ENCODE results near the gene RABGAP1L. TPM values are rescaled to one million over a fixed set of nuclear protein-coding genes. Genes with fewer than 3 reads are reported as not detected.

The RABGAP1L gene
- total RNA-seq, 4 donors from 2014 or later, result 38.8 to 54.7 (median 50.5) TPM

GRCh38 chr1:174659823-174660222 is 500.5 kb downstream of the RABGAP1L start:
- TF ChIP-seq POLR2A (IDR thresholded peaks at IDR 0.05), result no peak
- TF ChIP-seq, protein P1, sequence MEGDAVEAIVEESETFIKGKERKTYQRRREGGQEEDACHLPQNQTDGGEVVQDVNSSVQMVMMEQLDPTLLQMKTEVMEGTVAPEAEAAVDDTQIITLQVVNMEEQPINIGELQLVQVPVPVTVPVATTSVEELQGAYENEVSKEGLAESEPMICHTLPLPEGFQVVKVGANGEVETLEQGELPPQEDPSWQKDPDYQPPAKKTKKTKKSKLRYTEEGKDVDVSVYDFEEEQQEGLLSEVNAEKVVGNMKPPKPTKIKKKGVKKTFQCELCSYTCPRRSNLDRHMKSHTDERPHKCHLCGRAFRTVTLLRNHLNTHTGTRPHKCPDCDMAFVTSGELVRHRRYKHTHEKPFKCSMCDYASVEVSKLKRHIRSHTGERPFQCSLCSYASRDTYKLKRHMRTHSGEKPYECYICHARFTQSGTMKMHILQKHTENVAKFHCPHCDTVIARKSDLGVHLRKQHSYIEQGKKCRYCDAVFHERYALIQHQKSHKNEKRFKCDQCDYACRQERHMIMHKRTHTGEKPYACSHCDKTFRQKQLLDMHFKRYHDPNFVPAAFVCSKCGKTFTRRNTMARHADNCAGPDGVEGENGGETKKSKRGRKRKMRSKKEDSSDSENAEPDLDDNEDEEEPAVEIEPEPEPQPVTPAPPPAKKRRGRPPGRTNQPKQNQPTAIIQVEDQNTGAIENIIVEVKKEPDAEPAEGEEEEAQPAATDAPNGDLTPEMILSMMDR (IDR thresholded peaks at IDR 0.05), result no peak
- WGBS, 2 donors, result 71 to 77% methylated on average over 3 of the region's 3 CpGs
- DNase-seq (ENCODE audit: low spot score in 2 of 2), result no peak
- intact Hi-C loops (cut with DNase I; ENCODE audit: low total_unique reads), result no loop called here
- H3K4me3 ChIP-seq (ENCODE audit: low read depth, poor library complexity, severe bottlenecking), result no peak overlapping the region

- H3K4me3 ChIP-seq (ENCODE audit: low read depth, poor library complexity, severe bottlenecking), result no peak overlapping the region
- TF ChIP-seq POLR2A (IDR thresholded peaks at IDR 0.05), result no peak
- TF ChIP-seq, protein P1 (IDR thresholded peaks at IDR 0.05), result no peak
- intact Hi-C loops (cut with DNase I; ENCODE audit: low total_unique reads), result no loop called here
- 84 to 100% methylated on average over 1 of the region's 1 CpG for WGBS, 2 donors
- no peak for DNase-seq (ENCODE audit: low spot score in 2 of 2)
Observed at GRCh38 chr1:174660476-174660875, 501.2 kb downstream of the RABGAP1L start.

GRCh38 chr1:174663358-174663757 is 504.0 kb downstream of the RABGAP1L start:
- no peak for DNase-seq (ENCODE audit: low spot score in 2 of 2)
- H3K4me3 ChIP-seq (ENCODE audit: low read depth, poor library complexity, severe bottlenecking), result no peak overlapping the region
- intact Hi-C loops (cut with DNase I; ENCODE audit: low total_unique reads), result no loop called here
- no peak for TF ChIP-seq POLR2A (IDR thresholded peaks at IDR 0.05)
- TF ChIP-seq, protein P1 (IDR thresholded peaks at IDR 0.05), result no peak
- 77 to 87% methylated on average over 4 of the region's 4 CpGs for WGBS, 2 donors

GRCh38 chr1:174666248-174666647 is 506.9 kb downstream of the RABGAP1L start:
- intact Hi-C loops (cut with DNase I; ENCODE audit: low total_unique reads), result no loop called here
- H3K4me3 ChIP-seq (ENCODE audit: low read depth, poor library complexity, severe bottlenecking), result no peak overlapping the region
- no peak for TF ChIP-seq POLR2A (IDR thresholded peaks at IDR 0.05)
- TF ChIP-seq, protein P1 (IDR thresholded peaks at IDR 0.05), result no peak
- no peak for DNase-seq (ENCODE audit: low spot score in 2 of 2)
- WGBS, 2 donors, result 91 to 93% methylated on average over 3 of the region's 3 CpGs

DNA sequence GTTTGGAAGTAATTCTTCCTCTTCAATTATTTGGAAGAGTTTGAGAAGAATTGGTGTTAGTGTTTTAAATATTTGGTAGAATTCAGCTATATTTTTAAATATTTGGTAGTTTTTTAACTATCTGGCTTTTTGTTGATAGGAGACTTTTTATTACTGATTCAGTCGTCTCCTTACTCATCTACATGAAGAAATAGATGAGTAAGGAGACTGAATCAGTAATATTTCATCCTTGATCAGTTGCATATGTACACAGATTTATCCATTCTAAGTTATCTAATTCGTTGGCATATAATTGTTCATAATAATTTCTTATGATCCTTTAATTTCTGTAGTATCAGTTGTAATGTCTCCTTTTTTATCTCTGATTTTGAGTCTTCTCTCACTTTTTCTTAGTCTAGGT is 512.5 kb downstream of the RABGAP1L start:
- intact Hi-C loops (cut with DNase I; ENCODE audit: low total_unique reads), result no loop called here
- no peak for DNase-seq (ENCODE audit: low spot score in 2 of 2)
- no peak for TF ChIP-seq POLR2A (IDR thresholded peaks at IDR 0.05)
- TF ChIP-seq, protein P1 (IDR thresholded peaks at IDR 0.05), result no peak
- H3K4me3 ChIP-seq (ENCODE audit: low read depth, poor library complexity, severe bottlenecking), result no peak overlapping the region
- WGBS, 2 donors, result 72 to 88% methylated on average over 2 of the region's 2 CpGs

- intact Hi-C loops (cut with DNase I; ENCODE audit: low total_unique reads), result no loop called here
- 92 to 94% methylated on average over 3 of the region's 3 CpGs for WGBS, 2 donors
- DNase-seq (ENCODE audit: low spot score in 2 of 2), result no peak
- no peak overlapping the region for H3K4me3 ChIP-seq (ENCODE audit: low read depth, poor library complexity, severe bottlenecking)
- no peak for TF ChIP-seq POLR2A (IDR thresholded peaks at IDR 0.05)
- TF ChIP-seq, protein P1 (IDR thresholded peaks at IDR 0.05), result no peak
Observed at GRCh38 chr1:174676856-174677255, 517.5 kb downstream of the RABGAP1L start.

Measured in lower leg skin (tissue), 4 donors.